ENCODE measurements around the gene NEK8.
A peak's percentile ranks its signal among the peaks of the same experiment; 100 is the strongest.
"Not testable (repeated sequence)": the region's sequence is repeated elsewhere in the genome, so short reads cannot be mapped to it uniquely, and the experiment has no call there.

Gene NEK8

GRCh38 chr17:28725660-28726225 is 2.8 kb upstream of the NEK8 start:
- DNase-seq (ENCODE audit: low spot score), result peak; percentile 83

GRCh38 chr17:28726226-28726626 is 2.4 kb upstream of the NEK8 start, which contains the start of gene TLCD1:
Gene TLCD1, minus strand, starts transcription at chr17:28726233. Its CDS starts 136 bp downstream, at chr17:28726097.
- DNase-seq (ENCODE audit: low spot score), result peak; percentile 90

- DNase-seq (ENCODE audit: low spot score), result peak; percentile 90
Observed at GRCh38 chr17:28726627-28727491, 1.7 kb upstream of the NEK8 start.

- DNase-seq (ENCODE audit: low spot score), result no peak
Observed at GRCh38 chr17:28729950-28730330, 1.4 kb downstream of the NEK8 start.

GRCh38 chr17:28733346-28733745 is 4.8 kb downstream of the NEK8 start:
- no peak for DNase-seq (ENCODE audit: low spot score)

- peak; percentile 29 for DNase-seq (ENCODE audit: low spot score)
Observed at GRCh38 chr17:28734712-28735241, 6.2 kb downstream of the NEK8 start.

GRCh38 chr17:28735242-28735722 is 6.7 kb downstream of the NEK8 start:
- no peak for DNase-seq (ENCODE audit: low spot score)

GRCh38 chr17:28735913-28736769 is 7.6 kb downstream of the NEK8 start:
- DNase-seq (ENCODE audit: low spot score), result not testable (repeated sequence)

GRCh38 chr17:28737316-28737715 is 8.7 kb downstream of the NEK8 start:
- DNase-seq (ENCODE audit: low spot score), result no peak

GRCh38 chr17:28737770-28738679 is 9.4 kb downstream of the NEK8 start:
- DNase-seq (ENCODE audit: low spot score), result peak; percentile 30

GRCh38 chr17:28738680-28739384 is 10.2 kb downstream of the NEK8 start:
- DNase-seq (ENCODE audit: low spot score), result peak; percentile 3

- peak; percentile 12 for DNase-seq (ENCODE audit: low spot score)
Observed at GRCh38 chr17:28740406-28741357, 12.1 kb downstream of the NEK8 start.

GRCh38 chr17:28741358-28742349 is 13.1 kb downstream of the NEK8 start:
- DNase-seq (ENCODE audit: low spot score), result peak; percentile 28

GRCh38 chr17:28743243-28744103 is 14.9 kb downstream of the NEK8 start, which contains the start of gene TRAF4:
Gene TRAF4, plus strand, starts transcription at chr17:28744011. Its CDS starts 102 bp downstream, at chr17:28744113.
- peak; percentile 98 for DNase-seq (ENCODE audit: low spot score)

GRCh38 chr17:28744104-28744971 is 15.8 kb downstream of the NEK8 start:
- peak; percentile 89 for DNase-seq (ENCODE audit: low spot score)
